Stimulated activated CD4-positive, alpha-beta T cell treated with anti-CD3 and anti-CD28 coated beads, Interleukin-4, amount 100 ng/mL, for 4 hours (primary cell): ENCODE measurements around the gene MAPRE3.

ENCODE experiments used
- DNase-seq, 2 experiments: peaks; one replicate each; pipeline ENCODE4 v3.0.0-alpha.2; 2020

MAPRE3 gene

DNA sequence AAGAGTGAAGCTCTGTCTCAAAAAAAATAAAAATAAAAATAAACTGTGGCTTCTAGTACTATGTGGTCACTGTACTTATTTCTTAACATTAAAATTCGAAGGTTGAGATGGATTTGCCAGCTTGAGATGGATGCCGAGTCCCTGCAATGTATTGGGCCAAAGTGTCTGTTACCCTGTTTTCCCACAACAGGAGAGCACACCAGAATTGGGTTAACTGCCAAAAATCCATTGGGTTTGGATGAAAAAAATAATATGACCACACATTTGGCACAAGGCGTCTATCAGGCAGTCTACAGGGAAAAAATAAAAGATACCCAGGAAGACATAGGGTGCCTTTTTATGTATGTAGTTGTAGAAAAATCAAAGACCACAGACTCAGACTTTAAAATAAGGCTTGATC, 19.2 kb upstream of the MAPRE3 start:
- no peak for DNase-seq

DNA sequence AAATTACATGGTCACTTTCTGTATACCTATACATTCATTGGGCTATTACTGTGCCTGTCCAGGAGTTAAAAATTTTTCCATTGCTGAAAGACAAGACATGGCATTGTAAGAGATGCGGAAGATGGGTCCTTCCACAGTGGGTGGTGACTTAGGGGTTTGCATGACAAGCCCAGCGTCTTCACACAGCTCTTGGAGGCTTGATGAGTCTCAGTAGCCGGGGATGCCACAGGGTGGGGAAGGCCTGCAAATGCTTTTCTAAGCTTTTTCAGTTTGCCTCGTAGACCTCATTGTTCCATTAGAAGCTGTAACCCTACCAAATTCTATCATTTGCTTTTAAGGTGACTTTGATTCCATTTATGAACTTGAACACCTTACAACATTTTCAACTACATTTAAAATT, 18.1 kb upstream of the MAPRE3 start:
- no peak for DNase-seq

GRCh38 chr2:26954135-26954534, 16.3 kb upstream of the MAPRE3 start:
- DNase-seq = no peak

DNA sequence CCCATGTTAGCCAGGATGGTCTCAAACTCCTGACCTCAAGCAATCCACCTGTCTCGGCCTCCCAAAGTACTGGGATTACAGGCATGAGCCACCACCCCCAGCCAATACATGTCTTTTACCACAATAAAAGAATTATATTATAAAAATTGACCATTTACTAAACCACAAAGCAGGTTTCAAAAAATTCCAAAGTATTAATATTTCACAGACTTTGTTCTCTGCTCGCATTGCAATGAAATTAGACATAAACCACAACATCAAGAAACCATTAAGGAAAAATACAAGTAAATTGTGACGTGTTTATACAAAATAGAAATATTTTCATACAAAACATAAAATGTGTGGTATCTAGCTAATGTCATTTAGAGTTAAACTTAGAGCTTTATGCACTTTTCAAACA, 13.4 kb upstream of the MAPRE3 start:
- no peak for DNase-seq

GRCh38 chr2:26957534-26957933, 12.9 kb upstream of the MAPRE3 start:
- no peak for DNase-seq

- DNase-seq = no peak
These were observed 11.1 kb upstream of the MAPRE3 start for GRCh38 chr2:26959331-26959730.

- no peak for DNase-seq
These were observed 5.8 kb upstream of the MAPRE3 start for GRCh38 chr2:26964446-26965130.

- DNase-seq = no peak
These were observed 2.4 kb upstream of the MAPRE3 start for GRCh38 chr2:26968001-26968400.

DNA sequence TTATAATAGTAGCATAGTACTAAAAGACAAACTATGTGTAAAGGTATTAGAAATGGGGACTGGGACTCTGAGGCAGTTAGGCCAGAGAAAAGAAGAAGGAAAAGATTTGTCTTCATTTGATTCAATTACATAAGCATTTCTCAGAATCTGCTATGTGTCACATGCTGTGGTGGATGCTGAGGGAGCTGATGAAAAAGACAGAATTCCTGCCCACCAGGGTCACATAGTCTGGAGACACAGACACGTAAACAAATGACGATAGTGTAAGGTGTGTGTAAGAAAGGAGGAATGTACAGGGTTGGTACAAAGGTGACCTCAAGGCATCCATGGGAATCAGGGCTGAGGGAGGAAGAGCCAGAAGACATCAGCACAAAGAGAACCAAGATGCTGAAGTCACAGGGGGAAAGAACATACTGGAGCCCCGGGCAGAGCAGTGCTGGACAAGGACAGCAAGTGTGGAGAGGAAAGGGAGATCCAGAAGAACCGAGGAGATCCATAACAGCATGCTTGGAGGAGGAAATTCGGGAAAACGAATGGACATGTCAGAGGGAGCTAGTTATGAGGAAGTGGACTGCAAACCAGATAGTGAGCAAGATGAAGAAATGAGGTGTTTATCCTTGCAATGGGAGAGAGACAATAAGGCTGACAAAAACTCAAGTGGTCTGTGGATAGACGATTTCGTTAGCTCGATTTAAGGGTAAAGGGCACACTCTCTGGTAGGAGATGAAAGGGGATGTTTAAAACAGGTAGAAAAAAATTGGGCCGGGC, 1.2 kb upstream of the MAPRE3 start:
- no peak for DNase-seq

DNA sequence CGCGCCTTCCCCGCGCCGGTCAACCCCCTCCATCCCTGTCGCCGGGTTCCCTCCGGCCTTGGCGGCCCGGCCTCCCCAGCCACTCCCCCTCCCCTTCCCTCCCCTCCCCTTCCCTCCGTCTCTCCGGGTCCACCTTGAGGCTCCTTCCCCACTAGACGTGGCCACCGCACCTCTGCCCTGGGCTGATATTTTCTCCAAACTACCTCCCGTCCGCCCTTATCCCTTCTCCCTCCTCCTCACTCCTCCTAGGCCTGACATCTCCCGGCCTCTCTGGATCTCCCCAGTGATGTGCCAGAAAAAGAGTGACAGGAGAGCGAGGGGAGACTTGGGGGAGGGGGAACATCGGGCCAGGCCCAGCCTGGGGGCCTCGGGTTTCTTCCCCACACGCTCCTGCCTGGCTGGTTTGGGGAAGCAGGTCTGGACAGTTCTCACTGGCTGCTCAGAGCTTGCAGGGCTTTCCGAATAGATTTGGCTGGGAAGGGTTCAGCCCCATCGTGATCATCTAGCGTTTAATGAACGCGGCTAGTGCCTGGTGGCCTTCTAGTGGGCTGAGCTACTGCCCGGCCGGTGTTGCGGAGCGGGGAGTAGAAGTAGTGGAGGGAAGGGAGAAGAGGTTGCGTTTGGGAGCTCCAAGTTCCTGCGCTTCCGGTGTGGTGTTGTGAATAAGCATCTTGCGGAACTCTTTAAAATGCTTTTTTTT, 641 bp downstream of the MAPRE3 start:
- no peak for DNase-seq

- no peak for DNase-seq
These were observed 1.7 kb downstream of the MAPRE3 start for GRCh38 chr2:26971911-26972786.

GRCh38 chr2:26974352-26974751, 3.9 kb downstream of the MAPRE3 start:
- DNase-seq = no peak

GRCh38 chr2:26975102-26975501, 4.7 kb downstream of the MAPRE3 start:
- no peak for DNase-seq

- DNase-seq = no peak
These were observed 5.2 kb downstream of the MAPRE3 start for GRCh38 chr2:26975656-26976055.

GRCh38 chr2:26976237-26976636, 5.8 kb downstream of the MAPRE3 start:
- DNase-seq = no peak

- no peak for DNase-seq
These were observed 6.6 kb downstream of the MAPRE3 start for GRCh38 chr2:26977012-26977411.

DNA sequence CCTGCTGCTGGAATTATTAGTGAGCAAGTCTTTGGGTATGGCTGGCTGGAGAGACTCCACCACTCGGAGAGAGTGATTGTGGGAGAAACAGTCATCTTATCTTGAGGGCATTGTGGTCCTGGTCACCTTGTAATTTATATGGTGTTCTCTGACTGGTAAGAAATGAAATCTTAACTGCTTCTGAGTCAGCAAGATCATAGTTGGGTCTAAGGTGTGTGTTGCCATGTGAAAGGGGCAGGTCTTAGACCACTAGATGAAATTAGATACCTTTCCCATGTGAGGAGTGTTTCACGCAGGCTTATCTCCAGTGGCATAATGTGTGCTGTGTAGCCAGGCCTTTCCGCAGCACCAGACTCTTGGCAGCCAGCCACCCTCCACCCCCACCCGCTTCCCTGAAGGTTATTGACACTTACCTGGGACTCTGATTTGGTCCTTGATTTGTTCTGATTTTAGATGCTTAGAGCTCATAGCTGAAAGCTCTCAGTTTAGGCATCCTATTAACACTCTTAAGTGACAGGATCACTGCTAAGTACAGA, 7.7 kb downstream of the MAPRE3 start:
- no peak for DNase-seq

DNA sequence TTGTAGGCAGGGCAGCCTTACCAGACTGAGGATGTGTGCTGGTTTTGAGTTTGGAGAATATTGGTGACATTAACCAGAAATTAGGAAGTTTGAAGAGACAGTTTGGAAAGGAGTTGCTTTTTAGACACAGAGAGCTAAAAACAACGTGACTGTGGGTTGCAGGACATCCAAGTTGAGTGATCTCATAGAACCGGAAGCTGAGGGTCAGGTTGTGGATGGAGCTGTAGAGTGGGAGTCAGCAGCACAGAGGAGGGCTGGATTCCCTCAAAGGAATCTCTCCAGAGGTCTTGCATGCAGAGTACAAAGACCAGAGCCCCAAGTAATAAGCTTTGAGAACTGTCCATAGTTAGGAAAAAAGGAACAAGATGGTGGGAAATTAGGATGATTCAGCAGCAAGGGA, 9.3 kb downstream of the MAPRE3 start:
- DNase-seq = no peak

DNA sequence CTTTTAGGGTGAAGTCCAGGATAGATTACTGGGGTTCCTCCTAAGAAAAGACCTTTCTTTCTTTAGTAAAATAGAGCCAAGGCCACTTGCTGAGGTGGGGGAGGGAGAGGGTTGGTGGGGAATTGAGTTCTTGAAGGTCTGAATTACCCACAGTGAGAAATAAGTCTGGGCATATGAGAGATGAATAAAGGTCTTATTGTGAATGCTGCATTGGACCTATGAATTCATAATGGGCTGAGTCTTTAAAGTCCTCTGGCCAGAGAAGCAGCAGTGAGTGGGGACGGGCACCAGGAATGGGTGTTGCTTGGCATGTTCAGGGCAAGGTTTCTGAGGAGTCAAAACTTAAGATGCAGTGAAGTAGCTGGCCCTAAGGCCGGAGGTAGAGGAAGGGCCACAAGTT, 10.5 kb downstream of the MAPRE3 start:
- DNase-seq = no peak

GRCh38 chr2:26982102-26982742, 11.8 kb downstream of the MAPRE3 start:
- no peak for DNase-seq

DNA sequence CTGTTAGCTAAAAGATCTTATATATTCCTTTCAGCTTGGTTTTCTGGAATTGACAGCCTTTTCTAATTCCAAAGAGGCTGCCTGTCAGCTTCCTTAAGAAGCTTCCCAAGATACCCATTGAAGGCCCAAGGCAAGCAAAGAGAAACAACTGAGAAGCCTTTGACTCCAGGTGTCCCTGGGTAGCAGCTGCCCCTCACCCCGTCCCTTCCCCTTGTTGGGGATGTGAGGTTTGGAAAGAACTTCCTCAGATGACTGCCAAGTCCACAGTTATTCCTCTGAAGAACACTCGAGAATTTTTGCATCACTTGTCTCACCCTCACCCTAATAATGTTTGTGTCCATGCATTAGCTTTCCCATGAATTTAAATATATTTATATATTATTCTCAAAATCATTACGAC, 13.3 kb downstream of the MAPRE3 start:
- no peak for DNase-seq

- no peak for DNase-seq
These were observed 15.4 kb downstream of the MAPRE3 start for GRCh38 chr2:26985807-26986206.
